K562 (cell line): ENCODE results near the gene SAXO1. TPM values are rescaled to one million over a fixed set of nuclear protein-coding genes. Genes with fewer than 3 reads are reported as not detected.

Experiments used
- ATAC-seq: fragments of 200-7000 bp; cut with Tn5 transposase; 3 replicates; pipeline ENCODE4 v1.9.1; 2020; ENCODE audit warnings: moderate library complexity
- BruUV-seq: library from RNA; stranded (reverse); fragments of 400-500 nt; replicated peaks from 2 replicates; lab custom pipeline; 2021; lab: Mats Ljungman, UMichigan
- CTCF ChIA-PET: fragments of 300-600 bp; formaldehyde crosslinking; extraction: SDS; loops from one replicate; lab custom pipeline; 2021; ENCODE audit warnings: low intra/inter-chr PET ratio; lab: Yijun Ruan, JAX
- POLR2A ChIA-PET: fragments of 300-600, 350-650 bp; sonication (Branson Sonifier 250); formaldehyde crosslinking; extraction: SDS; loops from one replicate; lab custom pipeline; 2021; ENCODE audit warnings: antibody characterized with exemption, inconsistent platforms; lab: Yijun Ruan, JAX
- DNase-seq, 4 experiments: peaks; one replicate each; pipeline versions ENCODE4 v3.0.0 to v3.0.0-alpha.2; 2011 to 2018; ENCODE audit warnings: low spot score in 3 of 4, mixed read lengths in 3 of 4; ENCODE audit errors: extremely low read depth in 1 of 4
- FAIRE-seq: peaks from 2 replicates; lab custom pipeline; 2011; peaks lifted over from hg19 to GRCh38; lab: Jason Lieb, UNC
- H2AFZ ChIP-seq: 2 replicates; pipeline ENCODE4 v1.6.0; 2011; ENCODE audit warnings: low read depth, low read length, control low read depth, inconsistent platforms
- H3K27ac ChIP-seq: fragments of 200-600 bp; 3 replicates; pipeline ENCODE4 v1.8.0; 2011; ENCODE audit warnings: low read depth, mild to moderate bottlenecking, control low read depth, inconsistent platforms, low read length, moderate library complexity, mixed read lengths; ENCODE audit errors: extremely low read depth
- H3K27me3 ChIP-seq, 2 experiments: fragments of 300-600 bp in 1 of 2; 2 replicates in 1 of 2; 3 replicates in 1 of 2; pipeline versions ENCODE4 v1.6.0 to v1.8.0; 2011; ENCODE audit warnings: inconsistent platforms in 2 of 2, low read length in 2 of 2, mild to moderate bottlenecking in 1 of 2, mixed read lengths in 1 of 2, moderate library complexity in 1 of 2; ENCODE audit not compliant: control insufficient read depth in 2 of 2, insufficient read depth in 2 of 2
- H3K36me3 ChIP-seq: fragments of 300-600 bp; 3 replicates; pipeline ENCODE4 v1.8.0; 2011; ENCODE audit warnings: mild to moderate bottlenecking, low read length, inconsistent platforms; ENCODE audit not compliant: control insufficient read depth, insufficient read depth
- H3K4me1 ChIP-seq, 2 experiments: fragments of 200-600 bp in 1 of 2; replicated peaks in 1 of 2; 2 replicates in 1 of 2; 3 replicates in 1 of 2; pipeline versions ENCODE4 v1.5.1 to v1.8.0; 2011; ENCODE audit warnings: inconsistent platforms in 2 of 2, low read length in 2 of 2, mild to moderate bottlenecking in 1 of 2, mixed read lengths in 1 of 2, moderate library complexity in 1 of 2; ENCODE audit not compliant: control insufficient read depth in 2 of 2, insufficient read depth in 2 of 2
- H3K4me2 ChIP-seq: 2 replicates; pipeline ENCODE4 v1.6.1; 2011; ENCODE audit warnings: low read length, control low read depth, inconsistent platforms, mixed read lengths; ENCODE audit not compliant: insufficient read depth
- H3K4me3 ChIP-seq: fragments of 200-600 bp; sonication (generic), shearing (Covaris generic); 2 replicates; pipeline ENCODE4 v1.5.1; 2016; ENCODE audit warnings: control low read depth, inconsistent platforms
- H3K79me2 ChIP-seq: fragments of 200-600 bp; 3 replicates; pipeline ENCODE4 v1.8.0; 2011; ENCODE audit warnings: low read length, inconsistent platforms; ENCODE audit not compliant: control insufficient read depth, insufficient read depth
- H3K9ac ChIP-seq, 2 experiments: 2 replicates each; pipeline versions ENCODE4 v1.6.0 to v1.6.1; 2011; ENCODE audit warnings: low read depth in 2 of 2, low read length in 2 of 2, control low read depth in 1 of 2, inconsistent platforms in 1 of 2, mild to moderate bottlenecking in 1 of 2, mixed read lengths in 1 of 2; ENCODE audit not compliant: insufficient read depth in 1 of 2
- H3K9me1 ChIP-seq: one replicate; pipeline ENCODE4 v1.6.0; 2011; ENCODE audit warnings: inconsistent platforms, mild to moderate bottlenecking, low read length, moderate library complexity; ENCODE audit not compliant: control insufficient read depth, insufficient read depth
- H3K9me3 ChIP-seq: replicated peaks from 2 replicates; pipeline ENCODE4 v1.5.1; 2011; ENCODE audit warnings: low read depth, low read length, inconsistent platforms; ENCODE audit not compliant: control insufficient read depth, insufficient read depth
- H4K20me1 ChIP-seq: replicated peaks from 2 replicates; pipeline ENCODE4 v1.6.1; 2011; ENCODE audit warnings: low read length, inconsistent platforms, mixed read lengths; ENCODE audit not compliant: control insufficient read depth, insufficient read depth
- HDGF ChIP-seq: fragments of 450-650 bp; IDR thresholded peaks from 2 replicates; pipeline ENCODE4 v1.6.1; 2016
- PTRF ChIP-seq: fragments of 450-650 bp; IDR thresholded peaks from 2 replicates; pipeline ENCODE4 v1.6.1; 2016; ENCODE audit warnings: mild to moderate bottlenecking, missing genetic modification characterization, missing compliant biosample characterization
- RAD21 ChIP-seq, 2 experiments: fragments of 250-450 bp in 1 of 2; fragments of 450-650 bp in 1 of 2; sonication (Bioruptor Pico) in 1 of 2; formaldehyde crosslinking in 1 of 2; IDR thresholded peaks in 1 of 2; conservative IDR thresholded peaks in 1 of 2; 2 replicates each; pipeline versions ENCODE4 v1.4.0 to v1.8.0; 2020 to 2022; ENCODE audit warnings: mild to moderate bottlenecking in 2 of 2, moderate library complexity in 1 of 2
- SIX5 ChIP-seq, 2 experiments: IDR thresholded peaks; 2 replicates each; pipeline ENCODE4 v1.6.1; 2011; ENCODE audit warnings: low read length in 2 of 2, borderline replicate concordance in 1 of 2, low read depth in 1 of 2, mild to moderate bottlenecking in 1 of 2, moderate library complexity in 1 of 2; ENCODE audit not compliant: insufficient read depth in 1 of 2
- SMC3 ChIP-seq: conservative IDR thresholded peaks from 2 replicates; pipeline ENCODE4 v1.6.1; 2011; ENCODE audit warnings: low read depth, low read length, improper control_type of control experiment; ENCODE audit not compliant: insufficient read depth
- TEAD1 ChIP-seq, 2 experiments: fragments of 450-650 bp in 1 of 2; sonication (generic) in 1 of 2; formaldehyde crosslinking; IDR thresholded peaks; 2 replicates each; pipeline versions ENCODE4 v1.4.0 to v1.8.0; 2020 to 2022; ENCODE audit warnings: mild to moderate bottlenecking in 2 of 2, missing genetic modification reagents in 1 of 2
- ZNF785 ChIP-seq: fragments of 250-450 bp; sonication (Bioruptor Pico); IDR thresholded peaks from 2 replicates; pipeline ENCODE4 v1.4.0; 2020; ENCODE audit warnings: mild to moderate bottlenecking
- WGBS: fragments of 100-300 bp; shearing (Covaris generic); methylation state at CpG from one replicate; pipeline ENCODE4 v1.1.6; 2016; ENCODE audit warnings: low coverage, mixed read lengths; ENCODE audit not compliant: insufficient coverage; ENCODE audit errors: missing lambda C conversion rate; 5-methylcytosine and 5-hydroxymethylcytosine counted together
- in situ Hi-C: fragments of 300-500 bp; cut with MboI; formaldehyde crosslinking; loops from 4 replicates; pipeline ENCODE4 v1.15.0; 2018; ENCODE audit warnings: inconsistent platforms, mixed read lengths
- intact Hi-C: fragments of 100-400 bp; cut with micrococcal nuclease; formaldehyde crosslinking; loops from 2 replicates; pipeline ENCODE4 v1.14.2; 2022
- polyA plus RNA-seq, 8 experiments: library from polyadenylated mRNA; depleted of rRNA in 4 of 8; stranded (reverse) in 5 of 8; unstranded in 3 of 8; fragments of >200 nt; fragmentation: Nextera tagmentation in 2 of 8; fragmentation: Illumina TruSeq in 1 of 8; extraction: Ambion mirVana in 2 of 8; extraction: Trizol in 1 of 8; gene quantifications; 2 replicates each; pipeline versions ENCODE4 v1.2.1 to v1.2.3, GENCODE V29; 2011 to 2014; ENCODE audit warnings: inconsistent platforms in 1 of 8, missing spikeins in 1 of 8
- total RNA-seq, 7 experiments: library from RNA; depleted of rRNA in 6 of 7; stranded (reverse); fragments of >200 nt in 6 of 7; fragmentation: Illumina TruSeq in 2 of 7; extraction: Trizol in 2 of 7; gene quantifications; 2 replicates each; pipeline versions ENCODE4 v1.2.1 to v1.2.3, GENCODE V29; 2011 to 2021; ENCODE audit warnings: low replicate concordance in 1 of 7
- TF ChIP-seq, protein P1 (sequence below): sonication (generic); formaldehyde crosslinking; IDR thresholded peaks from 2 replicates; pipeline ENCODE4 v1.4.0; 2020; ENCODE audit warnings: mild to moderate bottlenecking, missing genetic modification reagents
- TF ChIP-seq, protein P2 (sequence below), 3 experiments: IDR thresholded peaks in 2 of 3; conservative IDR thresholded peaks in 1 of 3; 2 replicates each; pipeline ENCODE4 v1.5.1; 2011 to 2012; ENCODE audit warnings: low read length in 3 of 3, mild to moderate bottlenecking in 3 of 3, control low read depth in 2 of 3, improper control_type of control experiment in 1 of 3, inconsistent platforms in 1 of 3, low read depth in 1 of 3, mixed read lengths in 1 of 3, moderate library complexity in 1 of 3; ENCODE audit not compliant: insufficient read depth in 2 of 3
- TF ChIP-seq, protein P3 (sequence below): fragments of 450-650 bp; IDR thresholded peaks from 2 replicates; pipeline ENCODE4 v1.6.1; 2017; ENCODE audit warnings: antibody characterized with exemption
- TF ChIP-seq, protein P4 (sequence below): fragments of 250-450 bp; sonication (Bioruptor Pico); IDR thresholded peaks from 2 replicates; pipeline ENCODE4 v1.4.0; 2020

Gene SAXO1
- total and polyA plus RNA-seq, 9 of the 15 experiments (the other 6 are each of a cell fraction or from before 2014, with no cell fraction given) = 0.04 TPM; not detected in 8

DNA sequence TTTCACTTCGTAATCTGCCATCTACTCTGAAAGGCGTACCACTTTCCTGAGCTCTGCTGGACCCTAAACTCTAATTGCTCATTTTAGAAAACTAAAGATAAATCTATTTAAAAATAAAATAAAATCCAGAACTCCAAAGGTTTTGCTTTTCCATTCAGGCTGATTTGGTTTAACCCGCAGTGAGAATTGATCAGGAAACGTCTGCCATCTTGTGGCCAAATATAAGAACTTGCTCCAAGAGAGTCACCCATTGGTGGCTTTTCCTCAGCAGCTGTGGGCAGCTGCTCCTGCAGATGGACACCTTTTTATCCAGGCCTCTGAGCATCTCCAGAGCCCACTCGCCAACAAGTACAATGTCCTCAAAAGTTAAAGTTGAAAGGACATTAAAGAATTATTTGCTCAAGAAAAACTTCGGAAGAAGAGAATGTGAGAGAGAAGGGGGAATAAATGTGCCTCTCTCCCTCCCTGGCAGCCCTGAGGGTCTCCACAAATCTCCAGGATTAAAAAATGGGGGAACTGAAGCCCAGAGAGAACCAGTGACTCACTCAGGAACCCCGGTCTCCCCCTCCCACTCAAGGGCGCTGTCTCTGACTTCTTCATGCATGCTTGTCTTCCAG, 4.1 kb downstream of the SAXO1 start:
- no peak overlapping the region for H3K4me3 ChIP-seq
- no peak overlapping the region for H3K9ac ChIP-seq
- DNase-seq (peak; percentile 54 to 68 (median 58)), FAIRE-seq (peak; percentile 91), ATAC-seq (peak; percentile 86)
- H4K20me1 ChIP-seq = no peaks in the 10 kb centered on the region
- in situ Hi-C loops (loop anchor here (10.0 kb wide), 2 partner anchors 774 to 1224 kb away; no protein-coding TSS in a partner anchor), intact Hi-C loops (loop anchor here (5.0 kb wide), 2 partner anchors 772 to 1217 kb away; no protein-coding TSS in a partner anchor)
- H3K79me2 ChIP-seq = no peaks in the 10 kb centered on the region
- POLR2A ChIA-PET = no interaction called here
- 0% methylated on average over 8 of the region's 8 CpGs for WGBS
- H3K9me1 ChIP-seq = no peaks in the 10 kb centered on the region
- no TSS peak for BruUV-seq
- H2AFZ ChIP-seq = no peak overlapping the region
- no peaks in the 10 kb centered on the region for H3K9me3 ChIP-seq
- H3K27ac ChIP-seq = no peak overlapping the region
- CTCF ChIA-PET = no interaction called here
- H3K36me3 ChIP-seq = no peaks in the 10 kb centered on the region
- H3K27me3 ChIP-seq = peaks cover 0 to 14% of the 10 kb centered on the region in 2 experiments; a peak in 2 of 5 replicates
- H3K4me1 ChIP-seq = peaks cover 0 to 7% of the 10 kb centered on the region in 2 experiments; a peak in 2 of 5 replicates
- no peak overlapping the region for H3K4me2 ChIP-seq
- TF ChIP-seq RAD21 (CRISPR knock-in tag; conservative IDR thresholded peaks at IDR 0.05 in 1 of 2, IDR thresholded peaks at IDR 0.05 in 1 of 2) (peak; percentile 56 to 65), SIX5 (IDR thresholded peaks at IDR 0.05; ENCODE audit: borderline replicate concordance in 1 of 2, insufficient read depth in 1 of 2, low read depth in 1 of 2, low read length in 2 of 2) (no peak), HDGF (no peak), TEAD1 (CRISPR knock-in tag; IDR thresholded peaks at IDR 0.05) (no peak), ZNF785 (CRISPR knock-in tag) (no peak), SMC3 (peak; percentile 48), PTRF (tag) (no peak)
- TF ChIP-seq, protein P1, sequence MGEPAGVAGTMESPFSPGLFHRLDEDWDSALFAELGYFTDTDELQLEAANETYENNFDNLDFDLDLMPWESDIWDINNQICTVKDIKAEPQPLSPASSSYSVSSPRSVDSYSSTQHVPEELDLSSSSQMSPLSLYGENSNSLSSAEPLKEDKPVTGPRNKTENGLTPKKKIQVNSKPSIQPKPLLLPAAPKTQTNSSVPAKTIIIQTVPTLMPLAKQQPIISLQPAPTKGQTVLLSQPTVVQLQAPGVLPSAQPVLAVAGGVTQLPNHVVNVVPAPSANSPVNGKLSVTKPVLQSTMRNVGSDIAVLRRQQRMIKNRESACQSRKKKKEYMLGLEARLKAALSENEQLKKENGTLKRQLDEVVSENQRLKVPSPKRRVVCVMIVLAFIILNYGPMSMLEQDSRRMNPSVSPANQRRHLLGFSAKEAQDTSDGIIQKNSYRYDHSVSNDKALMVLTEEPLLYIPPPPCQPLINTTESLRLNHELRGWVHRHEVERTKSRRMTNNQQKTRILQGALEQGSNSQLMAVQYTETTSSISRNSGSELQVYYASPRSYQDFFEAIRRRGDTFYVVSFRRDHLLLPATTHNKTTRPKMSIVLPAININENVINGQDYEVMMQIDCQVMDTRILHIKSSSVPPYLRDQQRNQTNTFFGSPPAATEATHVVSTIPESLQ (CRISPR knock-in tag) = no peak
- TF ChIP-seq, protein P2, sequence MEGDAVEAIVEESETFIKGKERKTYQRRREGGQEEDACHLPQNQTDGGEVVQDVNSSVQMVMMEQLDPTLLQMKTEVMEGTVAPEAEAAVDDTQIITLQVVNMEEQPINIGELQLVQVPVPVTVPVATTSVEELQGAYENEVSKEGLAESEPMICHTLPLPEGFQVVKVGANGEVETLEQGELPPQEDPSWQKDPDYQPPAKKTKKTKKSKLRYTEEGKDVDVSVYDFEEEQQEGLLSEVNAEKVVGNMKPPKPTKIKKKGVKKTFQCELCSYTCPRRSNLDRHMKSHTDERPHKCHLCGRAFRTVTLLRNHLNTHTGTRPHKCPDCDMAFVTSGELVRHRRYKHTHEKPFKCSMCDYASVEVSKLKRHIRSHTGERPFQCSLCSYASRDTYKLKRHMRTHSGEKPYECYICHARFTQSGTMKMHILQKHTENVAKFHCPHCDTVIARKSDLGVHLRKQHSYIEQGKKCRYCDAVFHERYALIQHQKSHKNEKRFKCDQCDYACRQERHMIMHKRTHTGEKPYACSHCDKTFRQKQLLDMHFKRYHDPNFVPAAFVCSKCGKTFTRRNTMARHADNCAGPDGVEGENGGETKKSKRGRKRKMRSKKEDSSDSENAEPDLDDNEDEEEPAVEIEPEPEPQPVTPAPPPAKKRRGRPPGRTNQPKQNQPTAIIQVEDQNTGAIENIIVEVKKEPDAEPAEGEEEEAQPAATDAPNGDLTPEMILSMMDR (IDR thresholded peaks at IDR 0.05 in 2 of 3, conservative IDR thresholded peaks at IDR 0.05 in 1 of 3; ENCODE audit: insufficient read depth in 2 of 3, low read depth in 1 of 3, low read length in 3 of 3) = peak; percentile 53 to 70 (median 56)
- TF ChIP-seq, protein P3, sequence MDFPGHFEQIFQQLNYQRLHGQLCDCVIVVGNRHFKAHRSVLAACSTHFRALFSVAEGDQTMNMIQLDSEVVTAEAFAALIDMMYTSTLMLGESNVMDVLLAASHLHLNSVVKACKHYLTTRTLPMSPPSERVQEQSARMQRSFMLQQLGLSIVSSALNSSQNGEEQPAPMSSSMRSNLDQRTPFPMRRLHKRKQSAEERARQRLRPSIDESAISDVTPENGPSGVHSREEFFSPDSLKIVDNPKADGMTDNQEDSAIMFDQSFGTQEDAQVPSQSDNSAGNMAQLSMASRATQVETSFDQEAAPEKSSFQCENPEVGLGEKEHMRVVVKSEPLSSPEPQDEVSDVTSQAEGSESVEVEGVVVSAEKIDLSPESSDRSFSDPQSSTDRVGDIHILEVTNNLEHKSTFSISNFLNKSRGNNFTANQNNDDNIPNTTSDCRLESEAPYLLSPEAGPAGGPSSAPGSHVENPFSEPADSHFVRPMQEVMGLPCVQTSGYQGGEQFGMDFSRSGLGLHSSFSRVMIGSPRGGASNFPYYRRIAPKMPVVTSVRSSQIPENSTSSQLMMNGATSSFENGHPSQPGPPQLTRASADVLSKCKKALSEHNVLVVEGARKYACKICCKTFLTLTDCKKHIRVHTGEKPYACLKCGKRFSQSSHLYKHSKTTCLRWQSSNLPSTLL = no peak
- TF ChIP-seq, protein P4, sequence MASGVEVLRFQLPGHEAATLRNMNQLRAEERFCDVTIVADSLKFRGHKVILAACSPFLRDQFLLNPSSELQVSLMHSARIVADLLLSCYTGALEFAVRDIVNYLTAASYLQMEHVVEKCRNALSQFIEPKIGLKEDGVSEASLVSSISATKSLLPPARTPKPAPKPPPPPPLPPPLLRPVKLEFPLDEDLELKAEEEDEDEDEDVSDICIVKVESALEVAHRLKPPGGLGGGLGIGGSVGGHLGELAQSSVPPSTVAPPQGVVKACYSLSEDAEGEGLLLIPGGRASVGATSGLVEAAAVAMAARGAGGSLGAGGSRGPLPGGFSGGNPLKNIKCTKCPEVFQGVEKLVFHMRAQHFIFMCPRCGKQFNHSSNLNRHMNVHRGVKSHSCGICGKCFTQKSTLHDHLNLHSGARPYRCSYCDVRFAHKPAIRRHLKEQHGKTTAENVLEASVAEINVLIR (CRISPR knock-in tag) = no peak
